ENCODE measurements around the gene KPNB1. TPM values are rescaled to one million over a fixed set of nuclear protein-coding genes. Genes with fewer than 3 reads are reported as not detected.

KPNB1 gene
- total RNA-seq, 2 experiments from 2014 or later: 589 to 605 TPM

GRCh38 chr17:47724705-47725104 lies 75.0 kb downstream of the KPNB1 start:
- Mint-ChIP-seq H3K4me3 (no peak overlapping the region), H3K27ac (peak overlapping the region; percentile 6), H3K4me1 (ENCODE audit: low read depth) (peaks cover 82% of the 10 kb centered on the region), H3K36me3 (ENCODE audit: low read depth) (no peaks in the 10 kb centered on the region), H3K9me3 (no peaks in the 10 kb centered on the region), H3K27me3 (no peaks in the 10 kb centered on the region)
- ATAC-seq (no peak), DNase-seq (no peak)
- TF ChIP-seq, protein P1, sequence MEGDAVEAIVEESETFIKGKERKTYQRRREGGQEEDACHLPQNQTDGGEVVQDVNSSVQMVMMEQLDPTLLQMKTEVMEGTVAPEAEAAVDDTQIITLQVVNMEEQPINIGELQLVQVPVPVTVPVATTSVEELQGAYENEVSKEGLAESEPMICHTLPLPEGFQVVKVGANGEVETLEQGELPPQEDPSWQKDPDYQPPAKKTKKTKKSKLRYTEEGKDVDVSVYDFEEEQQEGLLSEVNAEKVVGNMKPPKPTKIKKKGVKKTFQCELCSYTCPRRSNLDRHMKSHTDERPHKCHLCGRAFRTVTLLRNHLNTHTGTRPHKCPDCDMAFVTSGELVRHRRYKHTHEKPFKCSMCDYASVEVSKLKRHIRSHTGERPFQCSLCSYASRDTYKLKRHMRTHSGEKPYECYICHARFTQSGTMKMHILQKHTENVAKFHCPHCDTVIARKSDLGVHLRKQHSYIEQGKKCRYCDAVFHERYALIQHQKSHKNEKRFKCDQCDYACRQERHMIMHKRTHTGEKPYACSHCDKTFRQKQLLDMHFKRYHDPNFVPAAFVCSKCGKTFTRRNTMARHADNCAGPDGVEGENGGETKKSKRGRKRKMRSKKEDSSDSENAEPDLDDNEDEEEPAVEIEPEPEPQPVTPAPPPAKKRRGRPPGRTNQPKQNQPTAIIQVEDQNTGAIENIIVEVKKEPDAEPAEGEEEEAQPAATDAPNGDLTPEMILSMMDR (IDR thresholded peaks at IDR 0.05): no peak
- intact Hi-C loops (cut with micrococcal nuclease): no loop called here
- POLR2A ChIA-PET: interaction anchor here (0.8 to 27.1 kb wide), 7 partner anchors 8 to 76 kb away, joined by 4 to 493 read pairs (median 7); partner anchors contain the start of genes KPNB1, TBKBP1 and TBX21
- CTCF ChIA-PET: interaction anchor here (0.9 to 2.7 kb wide), 7 partner anchors 8 to 117 kb away, joined by 3 to 8 read pairs (median 4); partner anchors contain the start of genes SCRN2 and TBX21

DNA sequence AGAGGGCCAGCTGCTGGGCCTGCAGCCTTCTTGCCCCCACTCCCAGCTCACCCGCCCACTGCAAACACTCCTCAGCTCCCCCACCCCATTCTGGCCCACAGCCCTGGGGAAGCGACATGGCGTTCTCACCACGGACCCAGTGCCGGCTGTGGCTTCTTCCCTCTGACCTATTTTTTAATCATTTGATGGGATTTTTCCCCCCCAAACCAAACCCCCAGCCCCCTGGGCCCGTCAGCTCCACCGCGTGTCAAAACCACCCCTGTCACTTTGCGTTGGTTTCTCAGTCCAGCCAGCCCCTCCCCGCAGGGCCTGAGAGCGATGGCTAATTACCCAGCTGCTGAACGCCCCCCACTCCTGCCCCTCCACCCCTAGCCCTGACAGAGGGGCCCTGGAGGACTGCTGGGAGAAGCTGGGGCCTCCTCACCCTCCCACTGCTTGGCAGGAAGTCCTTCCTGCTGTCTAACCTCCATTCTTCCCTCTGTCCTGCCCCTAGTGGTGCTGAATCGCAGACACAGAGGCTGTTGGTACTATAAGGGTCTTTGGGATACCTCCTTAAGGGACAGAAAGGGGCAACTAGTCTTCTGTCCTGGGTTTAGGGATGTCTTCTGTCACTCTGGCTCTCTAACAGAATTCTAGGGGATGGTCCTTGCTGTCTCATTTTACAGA lies 75.9 kb downstream of the KPNB1 start:
- peaks cover 81% of the 10 kb centered on the region for H3K4me1 Mint-ChIP-seq (ENCODE audit: low read depth)
- ATAC-seq (no peak), DNase-seq (peak; percentile 39)
- H3K36me3 Mint-ChIP-seq (ENCODE audit: low read depth): no peaks in the 10 kb centered on the region
- ChIA-PET POLR2A (interaction anchor here (0.6 to 27.1 kb wide), 7 partner anchors 7 to 950 kb away, joined by 3 to 493 read pairs (median 8); partner anchors contain the start of genes KPNB1, TBKBP1 and TBX21), CTCF (interaction anchor here (0.6 to 2.7 kb wide), 8 partner anchors 8 to 116 kb away, joined by 3 to 8 read pairs (median 4); partner anchors contain the start of genes SCRN2 and TBX21)
- TF ChIP-seq, protein P1 (IDR thresholded peaks at IDR 0.05): peak; percentile 22
- H3K27me3 Mint-ChIP-seq: no peaks in the 10 kb centered on the region
- intact Hi-C loops (cut with micrococcal nuclease): no loop called here
- H3K9me3 Mint-ChIP-seq: no peaks in the 10 kb centered on the region
- H3K27ac Mint-ChIP-seq: peak overlapping the region; percentile 58
- H3K4me3 Mint-ChIP-seq: peak overlapping the region; percentile 28

DNA sequence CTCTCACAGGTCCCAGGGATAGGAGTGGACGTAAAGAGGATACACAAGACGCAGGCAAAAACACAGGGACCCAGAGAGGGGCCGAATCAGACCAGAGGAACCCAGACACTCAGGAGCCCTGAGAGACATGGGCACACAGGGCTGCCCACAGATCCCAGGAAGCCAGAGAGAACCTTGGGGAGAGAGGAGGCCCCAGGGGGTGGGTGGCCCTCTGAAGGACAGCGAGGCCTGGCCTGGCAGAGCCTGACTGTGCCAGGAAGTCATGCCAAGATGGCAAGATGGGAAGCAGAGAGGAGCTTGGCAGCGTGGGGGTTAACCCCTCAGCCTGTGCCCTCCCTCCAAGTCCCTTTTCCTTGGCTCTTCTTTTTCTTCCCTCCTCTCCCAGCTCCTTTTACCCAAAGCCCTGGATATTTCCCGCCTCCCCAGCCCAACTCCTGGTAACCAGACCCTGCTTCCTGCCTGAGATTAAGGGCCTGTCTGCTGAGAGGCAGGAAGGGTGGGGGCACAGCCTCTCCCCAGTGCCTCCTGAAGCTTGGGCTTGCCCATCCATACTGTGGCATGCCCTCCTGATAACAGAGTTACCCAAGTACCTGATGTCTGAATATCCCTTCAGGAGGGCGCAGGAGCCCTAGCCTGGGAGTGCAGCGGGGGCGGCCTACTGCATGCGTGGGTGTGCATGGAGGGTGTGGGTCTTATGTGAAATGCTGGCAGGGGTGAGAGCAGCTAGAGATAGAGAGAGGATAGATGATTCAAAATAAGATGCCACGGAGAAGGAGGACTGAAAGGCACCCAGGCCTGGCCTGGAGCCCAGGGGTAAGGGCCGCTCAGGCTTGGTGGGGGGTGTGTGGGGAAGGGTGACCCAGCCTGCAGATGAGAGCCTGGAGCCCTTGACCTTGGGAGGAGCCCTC lies 77.3 kb downstream of the KPNB1 start:
- peaks cover 81% of the 10 kb centered on the region for H3K4me1 Mint-ChIP-seq (ENCODE audit: low read depth)
- ATAC-seq (no peak), DNase-seq (peak; percentile 2)
- H3K27ac Mint-ChIP-seq: no peak overlapping the region
- H3K4me3 Mint-ChIP-seq: no peak overlapping the region
- POLR2A ChIA-PET: interaction anchor here (0.9 to 27.1 kb wide), 5 partner anchors 9 to 57 kb away, joined by 3 to 493 read pairs (median 11); partner anchors contain the start of gene TBKBP1
- CTCF ChIA-PET: interaction anchor here (1.2 to 2.7 kb wide), 5 partner anchors 9 to 28 kb away, joined by 3 to 9 read pairs (median 6); no protein-coding TSS in a partner anchor
- H3K9me3 Mint-ChIP-seq: no peaks in the 10 kb centered on the region
- intact Hi-C loops (cut with micrococcal nuclease): no loop called here
- no peaks in the 10 kb centered on the region for H3K36me3 Mint-ChIP-seq (ENCODE audit: low read depth)
- no peaks in the 10 kb centered on the region for H3K27me3 Mint-ChIP-seq
- TF ChIP-seq, protein P1 (IDR thresholded peaks at IDR 0.05): no peak

DNA sequence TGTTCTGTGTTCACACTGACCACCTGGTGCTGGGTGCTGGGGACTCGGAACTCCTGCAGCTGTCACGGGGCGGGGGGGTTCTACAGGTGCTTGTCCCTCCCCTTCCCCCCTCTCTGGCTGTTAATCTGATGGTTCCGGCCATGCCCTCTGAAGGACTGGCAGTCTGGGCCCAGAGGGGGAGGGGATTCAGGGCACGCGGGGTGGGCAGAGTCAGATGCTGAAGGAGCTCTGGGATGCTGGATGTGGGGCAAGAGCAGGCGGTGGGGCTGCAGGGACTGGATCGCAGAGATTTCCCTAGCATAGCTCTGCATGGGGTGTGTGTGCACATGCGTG lies 78.0 kb downstream of the KPNB1 start:
- no peak overlapping the region for H3K4me3 Mint-ChIP-seq
- intact Hi-C loops (cut with micrococcal nuclease): no loop called here
- no peaks in the 10 kb centered on the region for H3K36me3 Mint-ChIP-seq (ENCODE audit: low read depth)
- ATAC-seq (no peak), DNase-seq (peak; percentile 0)
- no peak overlapping the region for H3K27ac Mint-ChIP-seq
- no peaks in the 10 kb centered on the region for H3K9me3 Mint-ChIP-seq
- ChIA-PET POLR2A (interaction anchor here (0.9 to 27.1 kb wide), 5 partner anchors 10 to 57 kb away, joined by 3 to 493 read pairs (median 23); partner anchors contain the start of gene TBKBP1), CTCF (interaction anchor here (1.2 to 2.2 kb wide), 4 partner anchors 10 to 28 kb away, joined by 3 to 9 read pairs (median 5); no protein-coding TSS in a partner anchor)
- TF ChIP-seq, protein P1 (IDR thresholded peaks at IDR 0.05): no peak
- H3K4me1 Mint-ChIP-seq (ENCODE audit: low read depth): peaks cover 85% of the 10 kb centered on the region
- H3K27me3 Mint-ChIP-seq: no peaks in the 10 kb centered on the region
